ENCODE data around the gene NCK1.
"Not testable (repeated sequence)": the region's sequence is repeated elsewhere in the genome, so short reads cannot be mapped to it uniquely, and the experiment has no call there.

The NCK1 gene

DNA sequence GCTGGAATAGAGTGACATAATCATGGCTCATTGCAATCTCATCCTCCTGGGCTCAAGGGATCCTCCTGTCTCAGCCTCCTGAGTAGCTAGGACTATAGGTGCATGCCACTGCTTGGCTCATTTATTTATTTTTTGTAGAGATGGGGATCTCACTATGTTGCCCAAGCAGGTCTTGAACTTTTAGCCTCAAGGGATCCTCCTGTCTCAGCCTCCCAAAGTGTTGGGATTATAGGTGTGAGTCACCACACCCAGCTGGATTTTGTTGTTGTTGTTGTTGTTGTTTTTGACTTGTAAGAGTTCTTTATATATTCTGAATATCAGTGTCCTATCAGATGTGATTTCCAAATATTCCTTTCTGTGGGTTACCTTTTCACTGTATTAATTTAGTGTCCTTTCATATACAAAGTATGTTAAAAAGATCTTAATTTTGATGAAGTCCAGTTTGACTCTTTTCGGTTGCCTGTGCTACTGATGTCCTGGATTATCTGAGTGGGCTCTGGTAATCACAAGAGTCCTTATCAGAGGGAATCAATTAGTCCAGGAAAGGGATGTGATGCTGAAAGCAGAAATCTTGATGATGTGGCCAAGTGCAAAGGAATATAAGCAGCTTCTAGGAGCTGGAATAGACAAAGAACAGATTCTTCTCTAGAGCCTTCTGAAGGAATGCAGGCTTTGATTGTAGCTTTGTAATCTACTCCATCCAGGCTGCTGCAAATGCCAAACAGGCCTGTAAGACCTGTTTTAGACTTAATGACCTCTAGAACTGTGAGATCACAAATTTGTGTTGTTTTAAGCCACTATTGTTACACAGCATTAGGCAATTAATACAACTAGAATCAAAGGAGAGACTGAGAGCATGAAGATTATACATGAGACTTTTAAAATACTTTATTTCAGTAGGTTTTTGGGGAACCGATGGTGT, 30.2 kb downstream of the NCK1 start:
- TF ChIP-seq, protein P1, sequence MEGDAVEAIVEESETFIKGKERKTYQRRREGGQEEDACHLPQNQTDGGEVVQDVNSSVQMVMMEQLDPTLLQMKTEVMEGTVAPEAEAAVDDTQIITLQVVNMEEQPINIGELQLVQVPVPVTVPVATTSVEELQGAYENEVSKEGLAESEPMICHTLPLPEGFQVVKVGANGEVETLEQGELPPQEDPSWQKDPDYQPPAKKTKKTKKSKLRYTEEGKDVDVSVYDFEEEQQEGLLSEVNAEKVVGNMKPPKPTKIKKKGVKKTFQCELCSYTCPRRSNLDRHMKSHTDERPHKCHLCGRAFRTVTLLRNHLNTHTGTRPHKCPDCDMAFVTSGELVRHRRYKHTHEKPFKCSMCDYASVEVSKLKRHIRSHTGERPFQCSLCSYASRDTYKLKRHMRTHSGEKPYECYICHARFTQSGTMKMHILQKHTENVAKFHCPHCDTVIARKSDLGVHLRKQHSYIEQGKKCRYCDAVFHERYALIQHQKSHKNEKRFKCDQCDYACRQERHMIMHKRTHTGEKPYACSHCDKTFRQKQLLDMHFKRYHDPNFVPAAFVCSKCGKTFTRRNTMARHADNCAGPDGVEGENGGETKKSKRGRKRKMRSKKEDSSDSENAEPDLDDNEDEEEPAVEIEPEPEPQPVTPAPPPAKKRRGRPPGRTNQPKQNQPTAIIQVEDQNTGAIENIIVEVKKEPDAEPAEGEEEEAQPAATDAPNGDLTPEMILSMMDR (IDR thresholded peaks at IDR 0.05; ENCODE audit: extremely low read depth, missing control alignments): no peak
- no peak for DNase-seq (ENCODE audit: low spot score)

DNA sequence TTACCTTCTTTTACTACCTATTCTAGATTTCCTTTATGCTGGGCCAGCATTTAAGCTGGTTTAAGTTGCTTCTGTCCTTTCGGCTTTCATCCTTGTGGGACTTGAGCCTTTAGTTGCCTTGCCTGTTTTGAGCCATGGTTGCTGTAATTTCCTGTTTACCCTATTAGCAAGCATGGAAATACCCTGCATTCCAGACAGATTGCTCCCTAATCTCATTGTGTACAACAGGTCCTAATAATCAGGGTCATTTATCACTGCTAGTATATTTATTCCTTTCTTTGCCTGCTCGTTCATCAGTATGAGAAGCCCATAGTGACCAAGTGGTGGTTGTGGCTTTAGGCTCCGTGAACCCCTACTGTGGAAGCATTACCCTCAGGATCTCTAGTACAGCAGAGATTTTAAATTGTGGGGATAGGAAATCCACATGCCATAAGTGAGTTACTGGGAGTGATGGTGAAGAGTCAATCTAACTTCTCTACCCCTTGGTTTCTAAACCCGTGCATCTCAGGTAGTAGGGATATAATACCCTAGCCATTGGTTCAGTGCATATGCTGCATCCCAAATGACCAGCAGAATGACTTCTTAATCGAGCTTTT, 31.9 kb downstream of the NCK1 start:
- no peak for DNase-seq (ENCODE audit: low spot score)
- TF ChIP-seq, protein P1 (IDR thresholded peaks at IDR 0.05; ENCODE audit: extremely low read depth, missing control alignments): no peak

DNA sequence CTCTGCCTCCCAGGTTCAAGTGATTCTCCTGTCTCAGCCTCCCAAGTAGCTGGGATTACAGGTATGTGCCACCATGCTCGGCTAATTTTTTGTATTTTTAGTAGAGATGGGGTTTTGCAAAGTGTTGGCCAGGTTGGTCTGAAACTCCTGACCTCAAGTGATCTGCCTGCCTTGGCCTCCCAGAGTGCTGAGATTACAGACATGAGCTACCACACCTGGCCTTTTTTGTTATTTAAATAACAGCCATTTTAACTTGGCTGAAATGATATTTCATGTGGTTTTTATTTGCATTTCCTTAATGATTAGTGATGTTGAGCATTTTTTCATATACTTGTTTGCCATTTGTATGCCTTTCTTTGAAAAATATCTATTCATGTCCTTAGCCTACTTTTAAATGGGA, 35.2 kb downstream of the NCK1 start:
- DNase-seq (ENCODE audit: low spot score): not testable (repeated sequence)

DNA sequence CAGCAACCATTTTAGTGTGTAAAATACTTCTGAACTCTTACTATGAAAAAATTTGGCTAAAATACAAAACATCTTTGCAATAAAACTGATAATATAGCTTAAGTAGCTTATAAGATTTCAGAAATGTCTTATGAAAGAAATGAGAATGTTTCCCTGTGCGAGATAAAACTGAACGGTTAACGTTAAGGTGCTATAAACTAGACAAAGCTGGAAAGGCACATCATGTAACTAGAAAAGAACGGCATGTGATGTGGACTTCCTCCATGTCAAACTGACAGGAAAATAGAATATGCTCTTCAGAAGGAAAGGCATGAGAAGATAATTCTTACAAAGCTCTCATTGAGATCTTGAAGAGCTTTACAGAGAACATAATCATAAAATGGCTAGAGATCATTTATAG, 36.5 kb downstream of the NCK1 start:
- DNase-seq (ENCODE audit: low spot score): no peak
- TF ChIP-seq, protein P1 (IDR thresholded peaks at IDR 0.05; ENCODE audit: extremely low read depth, missing control alignments): no peak

DNA sequence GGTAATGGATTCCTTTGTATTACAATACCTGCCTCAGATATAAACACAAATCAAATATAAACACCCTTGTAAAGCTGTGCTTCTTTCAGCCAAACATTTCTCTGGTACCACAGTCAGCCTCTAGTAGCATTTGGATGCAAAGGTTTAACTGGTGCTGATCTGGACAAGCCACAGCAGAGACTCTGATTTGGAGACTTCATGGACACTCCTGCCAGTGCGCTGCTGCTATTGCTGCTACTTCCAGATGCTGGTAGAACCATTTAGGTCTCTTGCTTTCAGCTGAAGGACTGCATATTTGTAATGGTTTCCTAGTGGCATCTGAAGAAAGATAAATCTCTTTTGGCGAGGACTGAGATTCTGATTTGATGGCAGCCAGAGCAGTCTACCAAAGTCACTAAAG, 36.9 kb downstream of the NCK1 start:
- no peak for DNase-seq (ENCODE audit: low spot score)
- TF ChIP-seq, protein P1 (IDR thresholded peaks at IDR 0.05; ENCODE audit: extremely low read depth, missing control alignments): no peak

DNA sequence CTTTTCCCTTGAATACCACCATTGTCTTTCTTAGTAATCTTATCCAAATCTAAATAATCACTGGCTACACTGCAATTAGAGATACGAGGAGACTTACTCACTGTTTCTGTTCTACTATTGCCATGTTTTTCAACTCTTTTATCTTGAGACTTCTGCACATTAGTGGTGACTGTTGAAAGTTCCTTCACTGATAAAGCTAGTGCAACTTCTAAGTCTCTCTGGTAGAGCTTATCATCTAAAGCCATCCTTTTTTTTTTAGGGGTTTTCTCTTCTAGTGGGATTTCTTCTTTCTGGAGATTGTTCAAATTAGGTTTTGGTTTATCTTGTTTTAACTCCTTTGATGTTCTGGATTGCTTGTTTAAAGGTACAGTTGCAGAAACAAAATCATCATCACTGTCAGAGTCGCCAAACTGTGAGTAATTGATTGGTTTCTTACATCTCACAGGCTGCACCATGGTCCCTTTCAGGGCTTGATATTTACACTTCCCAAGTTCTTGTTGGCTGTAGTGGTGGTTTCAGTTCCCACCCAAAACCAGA, 37.7 kb downstream of the NCK1 start:
- DNase-seq (ENCODE audit: low spot score): no peak
- TF ChIP-seq, protein P1 (IDR thresholded peaks at IDR 0.05; ENCODE audit: extremely low read depth, missing control alignments): no peak

DNA sequence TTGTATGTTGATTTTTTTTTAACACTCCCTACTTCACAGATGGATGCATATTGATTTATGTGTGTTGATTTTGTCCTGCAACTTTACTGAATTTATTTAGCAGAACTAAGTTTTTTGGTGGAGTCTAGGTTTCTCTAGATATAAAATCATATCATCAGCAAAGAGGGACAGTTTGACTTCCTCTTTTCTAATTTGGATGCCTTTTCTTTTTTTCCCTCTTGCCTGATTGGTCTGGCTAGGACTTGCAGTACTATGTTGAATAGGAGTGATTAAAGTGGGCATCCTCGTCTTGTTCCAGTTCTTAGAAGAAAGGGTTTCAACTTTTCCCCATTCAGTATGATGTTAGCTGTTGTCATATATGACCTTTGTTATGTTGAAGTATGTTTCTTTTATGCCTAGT, 38.7 kb downstream of the NCK1 start:
- DNase-seq (ENCODE audit: low spot score): not testable (repeated sequence)

DNA sequence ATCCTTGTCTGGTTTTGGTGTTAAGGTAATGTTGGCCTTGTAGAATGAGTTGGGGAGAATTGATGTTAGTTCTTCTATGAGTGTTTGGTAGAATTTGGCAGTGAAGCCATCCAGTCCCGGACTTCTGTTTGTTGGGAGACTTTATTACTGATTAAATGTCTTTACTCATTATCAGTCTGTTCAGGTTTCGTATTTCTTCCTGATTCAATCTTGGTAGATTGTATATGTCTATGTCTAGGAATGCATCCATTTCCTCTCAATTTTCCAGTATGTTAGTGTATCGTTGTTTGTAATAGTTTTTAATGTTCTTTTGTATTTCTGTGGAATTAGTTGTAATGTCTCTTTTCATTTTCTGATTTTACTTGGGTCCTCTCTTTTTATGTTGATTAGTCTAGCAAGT, 39.4 kb downstream of the NCK1 start:
- TF ChIP-seq, protein P1 (IDR thresholded peaks at IDR 0.05; ENCODE audit: extremely low read depth, missing control alignments): no peak
- DNase-seq (ENCODE audit: low spot score): no peak

DNA sequence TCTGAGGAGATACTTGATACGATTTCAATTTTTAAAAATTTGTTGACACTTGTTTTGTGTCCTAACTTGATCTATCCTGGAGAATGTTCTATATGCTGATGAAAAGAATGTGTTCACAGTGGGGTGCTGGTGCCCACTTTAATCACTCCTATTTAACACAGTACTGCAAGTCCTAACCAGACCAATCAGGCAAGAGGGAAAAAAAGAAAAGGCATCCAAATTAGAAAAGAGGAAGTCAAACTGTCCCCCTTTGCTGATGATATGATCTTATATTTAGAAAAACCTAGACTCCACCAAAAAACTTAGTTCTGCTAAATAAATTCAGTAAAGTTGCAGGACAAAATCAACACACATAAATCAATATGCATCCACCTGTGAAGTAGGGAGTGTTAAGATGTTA, 40.5 kb downstream of the NCK1 start:
- not testable (repeated sequence) for DNase-seq (ENCODE audit: low spot score)

Measured in GM20000 (cell line).